GM19395 (cell line): Measurements from ENCODE around the gene PCSK4.
A peak's percentile ranks its signal among the peaks of the same experiment; 100 is the strongest.
"Not testable (repeated sequence)": the region's sequence is repeated elsewhere in the genome, so short reads cannot be mapped to it uniquely, and the experiment has no call there.

Source experiments
- ATAC-seq: cut with Tn5 transposase; IDR thresholded peaks from one replicate; pipeline ENCODE4 v1.9.1; 2021; ENCODE audit warnings: mild to moderate bottlenecking, moderate library complexity; ENCODE audit not compliant: unreplicated experiment

The PCSK4 gene

GRCh38 chr19:1505991-1506881 is 16.1 kb upstream of the PCSK4 start:
- ATAC-seq, result no peak

- no peak for ATAC-seq
Observed at GRCh38 chr19:1505012-1505411, 14.9 kb upstream of the PCSK4 start.

- no peak for ATAC-seq
Observed at GRCh38 chr19:1503925-1504773, 14.0 kb upstream of the PCSK4 start.

GRCh38 chr19:1503089-1503924 is 13.2 kb upstream of the PCSK4 start:
- ATAC-seq, result no peak

GRCh38 chr19:1502433-1503088 is 12.4 kb upstream of the PCSK4 start:
- no peak for ATAC-seq

GRCh38 chr19:1501200-1501595 is 11.0 kb upstream of the PCSK4 start:
- no peak for ATAC-seq

- ATAC-seq, result not testable (repeated sequence)
Observed at GRCh38 chr19:1499231-1499630, 9.1 kb upstream of the PCSK4 start.

GRCh38 chr19:1497578-1498235 is 7.6 kb upstream of the PCSK4 start:
- no peak for ATAC-seq

GRCh38 chr19:1496714-1497577 is 6.8 kb upstream of the PCSK4 start:
- ATAC-seq, result no peak

- no peak for ATAC-seq
Observed at GRCh38 chr19:1495799-1496713, 5.9 kb upstream of the PCSK4 start.

- ATAC-seq, result no peak
Observed at GRCh38 chr19:1495051-1495798, 5.1 kb upstream of the PCSK4 start.

GRCh38 chr19:1494115-1494815 is 4.1 kb upstream of the PCSK4 start:
- ATAC-seq, result no peak

- no peak for ATAC-seq
Observed at GRCh38 chr19:1492474-1493006, 2.4 kb upstream of the PCSK4 start.

GRCh38 chr19:1491849-1492170 is 1.7 kb upstream of the PCSK4 start:
- no peak for ATAC-seq

- peak; percentile 4 for ATAC-seq
Observed at GRCh38 chr19:1491114-1491848, 1.1 kb upstream of the PCSK4 start, which contains the start of gene REEP6. TSS of gene REEP6 (plus strand) at chr19:1491181. CDS start at chr19:1491270, 89 bp downstream.
